HL-60 (cell line): ENCODE data around the gene ST8SIA4.

Experiments used
- CTCF ChIP-seq: IDR thresholded peaks from one replicate; pipeline ENCODE4 v1.5.1; 2011; ENCODE audit warnings: low read length, control low read depth, inconsistent platforms; ENCODE audit not compliant: insufficient read depth
- GABPA ChIP-seq: IDR thresholded peaks from 2 replicates; pipeline ENCODE4 v1.6.1; 2012; ENCODE audit warnings: low read depth
- POLR2AphosphoS5 ChIP-seq: IDR thresholded peaks from 2 replicates; pipeline ENCODE4 v1.6.1; 2012; ENCODE audit warnings: low read depth
- SPI1 ChIP-seq: IDR thresholded peaks from 2 replicates; pipeline ENCODE4 v1.6.1; 2012; ENCODE audit warnings: low read depth, mild to moderate bottlenecking, borderline replicate concordance

GRCh38 chr5:100827481-100827889, 75.6 kb downstream of the ST8SIA4 start:
- no peak for TF ChIP-seq GABPA
- no peak for TF ChIP-seq CTCF
- TF ChIP-seq POLR2AphosphoS5: no peak
- no peak for TF ChIP-seq SPI1
